Smooth muscle cell (in vitro differentiated cells): ENCODE results near the gene RFTN1. TPM values are rescaled to one million over a fixed set of nuclear protein-coding genes. Genes with fewer than 3 reads are reported as not detected.

Source experiments
- DNase-seq: peaks from one replicate; lab custom pipeline; 2025; ENCODE audit not compliant: unreplicated experiment; lab: John Stamatoyannopoulos, UW
- H2AFZ ChIP-seq: fragments of 200-600 bp; sonication (generic); 2 replicates; pipeline ENCODE4 v1.6.0; 2016; ENCODE audit warnings: antibody characterized with exemption, low read depth, mild to moderate bottlenecking
- H3F3A ChIP-seq: fragments of 200-600 bp; sonication (generic); 2 replicates; pipeline ENCODE4 v1.6.0; 2017; ENCODE audit warnings: antibody characterized with exemption, low read depth
- H3K27ac ChIP-seq: fragments of 200-600 bp; sonication (generic); 2 replicates; pipeline ENCODE4 v1.5.1; 2016; ENCODE audit warnings: low read depth, mild to moderate bottlenecking
- H3K27me3 ChIP-seq: fragments of 200-600 bp; sonication (generic); 2 replicates; pipeline ENCODE4 v1.6.1; 2016; ENCODE audit warnings: low read depth, mild to moderate bottlenecking
- H3K36me3 ChIP-seq: fragments of 200-600 bp; sonication (generic); 2 replicates; pipeline ENCODE4 v1.5.1; 2016; ENCODE audit warnings: low read depth
- H3K4me1 ChIP-seq: fragments of 200-600 bp; sonication (generic); 2 replicates; pipeline ENCODE4 v1.5.1; 2016; ENCODE audit warnings: low read depth
- H3K4me2 ChIP-seq: fragments of 200-600 bp; sonication (generic); 2 replicates; pipeline ENCODE4 v1.6.0; 2016; ENCODE audit warnings: mild to moderate bottlenecking
- H3K4me3 ChIP-seq: fragments of 200-600 bp; sonication (generic); 2 replicates; pipeline ENCODE4 v1.5.1; 2016; ENCODE audit warnings: mild to moderate bottlenecking
- H3K79me2 ChIP-seq: fragments of 200-600 bp; sonication (generic); 2 replicates; pipeline ENCODE4 v1.6.0; 2016; ENCODE audit warnings: low read depth, mild to moderate bottlenecking
- H3K9ac ChIP-seq: fragments of 200-600 bp; sonication (generic); 2 replicates; pipeline ENCODE4 v1.6.0; 2016; ENCODE audit warnings: low read depth
- H3K9me3 ChIP-seq: fragments of 200-600 bp; sonication (generic); replicated peaks from 2 replicates; pipeline ENCODE4 v1.5.1; 2016; ENCODE audit warnings: low read depth
- H4K20me1 ChIP-seq: fragments of 200-600 bp; sonication (generic); 2 replicates; pipeline ENCODE4 v1.6.0; 2016; ENCODE audit warnings: low read depth
- WGBS: methylation state at CpG from one replicate; pipeline ENCODE4 v1.1.7; 2016; ENCODE audit warnings: low lambda C conversion rate; 5-methylcytosine and 5-hydroxymethylcytosine counted together
- polyA plus RNA-seq: library from polyadenylated mRNA; unstranded; fragments of >200 nt; fragmentation: Nextera tagmentation; extraction: Ambion mirVana; gene quantifications from 2 replicates; pipeline ENCODE4 v1.2.1, GENCODE V29; 2016
- total RNA-seq: library from RNA; depleted of rRNA; stranded (reverse); fragments of >200 nt; gene quantifications from 2 replicates; pipeline ENCODE4 v1.2.3, GENCODE V29; 2014
- TF ChIP-seq, protein P1 (sequence below): fragments of 200-600 bp; sonication (generic); IDR thresholded peaks from 2 replicates; pipeline ENCODE4 v1.5.1; 2017; ENCODE audit warnings: borderline replicate concordance, mild to moderate bottlenecking, antibody characterized with exemption; ENCODE audit not compliant: insufficient read depth, poor library complexity, severe bottlenecking

The RFTN1 gene
- total and polyA plus RNA-seq, 2 experiments from 2014 or later: 21.7 to 35.6 TPM

DNA sequence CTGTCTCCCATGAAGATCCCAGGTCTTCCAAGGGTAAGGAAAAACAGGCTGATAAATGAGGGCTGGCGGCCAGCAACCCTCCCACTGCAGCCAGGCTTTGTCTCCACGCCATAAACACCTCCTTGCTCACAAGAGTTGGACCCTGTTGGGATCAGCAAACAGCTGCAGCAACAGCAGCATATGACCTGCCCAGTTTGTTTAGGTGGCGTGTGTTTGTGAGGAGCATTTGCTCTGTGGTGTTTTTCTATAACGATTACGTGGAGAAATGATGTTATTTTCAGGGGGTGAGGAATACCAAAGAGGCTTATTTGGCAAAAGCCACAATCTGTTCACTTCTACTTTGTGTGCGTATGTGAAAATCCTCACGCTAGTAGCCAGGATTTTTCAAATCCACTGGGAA is 58.5 kb downstream of the RFTN1 start:
- H3K9ac ChIP-seq: peak overlapping the region; percentile 44
- no peaks in the 10 kb centered on the region for H3K27me3 ChIP-seq
- H3K4me2 ChIP-seq: peak overlapping the region; percentile 82
- H4K20me1 ChIP-seq: no peaks in the 10 kb centered on the region
- H3K79me2 ChIP-seq: no peaks in the 10 kb centered on the region
- peaks cover 14% of the 10 kb centered on the region for H3F3A ChIP-seq
- WGBS: 36% methylated on average over 7 of the region's 7 CpGs
- H3K27ac ChIP-seq: peak overlapping the region; percentile 81
- H3K36me3 ChIP-seq: no peaks in the 10 kb centered on the region
- H3K4me1 ChIP-seq: peaks cover 21% of the 10 kb centered on the region
- H3K4me3 ChIP-seq: no peak overlapping the region
- no peaks in the 10 kb centered on the region for H3K9me3 ChIP-seq
- no peak overlapping the region for H2AFZ ChIP-seq
- no peak for DNase-seq
- TF ChIP-seq, protein P1, sequence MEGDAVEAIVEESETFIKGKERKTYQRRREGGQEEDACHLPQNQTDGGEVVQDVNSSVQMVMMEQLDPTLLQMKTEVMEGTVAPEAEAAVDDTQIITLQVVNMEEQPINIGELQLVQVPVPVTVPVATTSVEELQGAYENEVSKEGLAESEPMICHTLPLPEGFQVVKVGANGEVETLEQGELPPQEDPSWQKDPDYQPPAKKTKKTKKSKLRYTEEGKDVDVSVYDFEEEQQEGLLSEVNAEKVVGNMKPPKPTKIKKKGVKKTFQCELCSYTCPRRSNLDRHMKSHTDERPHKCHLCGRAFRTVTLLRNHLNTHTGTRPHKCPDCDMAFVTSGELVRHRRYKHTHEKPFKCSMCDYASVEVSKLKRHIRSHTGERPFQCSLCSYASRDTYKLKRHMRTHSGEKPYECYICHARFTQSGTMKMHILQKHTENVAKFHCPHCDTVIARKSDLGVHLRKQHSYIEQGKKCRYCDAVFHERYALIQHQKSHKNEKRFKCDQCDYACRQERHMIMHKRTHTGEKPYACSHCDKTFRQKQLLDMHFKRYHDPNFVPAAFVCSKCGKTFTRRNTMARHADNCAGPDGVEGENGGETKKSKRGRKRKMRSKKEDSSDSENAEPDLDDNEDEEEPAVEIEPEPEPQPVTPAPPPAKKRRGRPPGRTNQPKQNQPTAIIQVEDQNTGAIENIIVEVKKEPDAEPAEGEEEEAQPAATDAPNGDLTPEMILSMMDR: no peak

DNA sequence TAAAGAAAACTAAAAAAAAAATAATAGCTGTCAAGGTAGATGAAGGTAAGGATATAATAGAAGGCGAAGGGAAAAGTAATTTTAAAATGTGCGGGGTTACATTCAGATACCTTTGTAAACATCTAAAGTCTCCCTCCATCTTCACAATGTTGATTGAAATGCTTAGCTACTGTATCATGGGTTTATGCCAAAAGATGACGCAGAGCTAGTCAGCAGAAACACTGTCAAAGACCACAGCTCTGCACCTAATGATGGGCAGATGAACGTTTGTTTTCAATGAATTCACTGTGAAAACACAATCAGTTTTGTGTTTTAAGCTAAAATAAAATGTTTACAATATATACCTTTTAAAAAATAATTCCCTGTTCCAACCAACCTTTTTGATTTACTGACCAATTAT is 61.2 kb downstream of the RFTN1 start:
- Histone ChIP-seq H3F3A (peaks cover 7% of the 10 kb centered on the region), H3K27ac (no peak overlapping the region), H2AFZ (no peak overlapping the region), H4K20me1 (no peaks in the 10 kb centered on the region), H3K27me3 (no peaks in the 10 kb centered on the region), H3K79me2 (no peaks in the 10 kb centered on the region), H3K4me1 (peaks cover 29% of the 10 kb centered on the region), H3K4me2 (no peak overlapping the region), H3K36me3 (no peaks in the 10 kb centered on the region), H3K9me3 (no peaks in the 10 kb centered on the region), H3K9ac (no peak overlapping the region), H3K4me3 (no peak overlapping the region)
- DNase-seq: no peak
- TF ChIP-seq, protein P1: no peak
- WGBS: 95% methylated on average over 4 of the region's 4 CpGs

DNA sequence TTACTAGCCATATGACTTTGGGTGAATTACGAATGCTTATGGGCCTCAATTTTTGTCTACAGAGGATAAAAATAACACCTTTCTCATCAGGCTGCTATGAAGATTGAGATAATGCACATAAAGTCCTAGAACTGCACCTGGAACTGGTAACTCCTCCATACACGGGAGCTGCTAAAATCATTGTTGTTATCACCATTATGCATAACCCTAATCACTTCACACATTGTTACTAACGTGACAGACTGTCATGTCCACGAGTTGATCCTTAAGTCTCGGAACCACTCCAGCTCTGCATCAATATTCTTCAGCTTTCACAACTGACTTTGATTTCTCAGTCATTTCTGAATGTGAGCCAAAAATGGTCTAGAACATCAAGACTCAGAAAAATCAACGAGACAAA is 64.1 kb downstream of the RFTN1 start:
- H2AFZ ChIP-seq: no peak overlapping the region
- no peaks in the 10 kb centered on the region for H3F3A ChIP-seq
- peak overlapping the region; percentile 86 for H3K27ac ChIP-seq
- no peaks in the 10 kb centered on the region for H3K79me2 ChIP-seq
- H4K20me1 ChIP-seq: no peaks in the 10 kb centered on the region
- H3K4me2 ChIP-seq: peak overlapping the region; percentile 26
- H3K4me1 ChIP-seq: peaks cover 8% of the 10 kb centered on the region
- WGBS: 72% methylated on average over 6 of the region's 6 CpGs
- H3K4me3 ChIP-seq: no peak overlapping the region
- no peaks in the 10 kb centered on the region for H3K27me3 ChIP-seq
- TF ChIP-seq, protein P1: no peak
- H3K9me3 ChIP-seq: no peaks in the 10 kb centered on the region
- no peak overlapping the region for H3K9ac ChIP-seq
- no peak for DNase-seq
- no peaks in the 10 kb centered on the region for H3K36me3 ChIP-seq

DNA sequence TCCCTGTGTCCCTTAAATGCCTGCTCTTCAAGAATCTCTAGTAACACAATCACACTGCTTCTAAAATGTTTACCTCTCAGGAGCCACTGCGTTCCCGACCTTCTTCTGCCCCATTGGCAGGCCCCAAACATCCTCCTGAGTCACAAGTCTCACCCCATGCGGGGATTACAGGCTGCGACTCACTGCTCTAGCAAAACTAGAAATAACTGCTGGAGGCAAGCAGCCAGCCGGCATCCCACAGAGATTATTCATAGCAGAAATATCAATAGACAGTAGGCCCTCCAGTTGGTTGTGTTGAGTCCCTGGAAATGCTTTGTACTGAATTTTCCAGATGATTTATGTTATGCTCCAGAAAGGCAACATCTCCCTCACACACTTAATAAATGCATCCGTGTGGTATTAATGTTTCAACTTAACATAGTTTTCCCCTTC is 64.8 kb downstream of the RFTN1 start:
- Histone ChIP-seq H3F3A (no peaks in the 10 kb centered on the region), H3K27me3 (no peaks in the 10 kb centered on the region), H3K9ac (peak overlapping the region; percentile 45), H3K79me2 (no peaks in the 10 kb centered on the region), H3K36me3 (no peaks in the 10 kb centered on the region), H3K27ac (peak overlapping the region; percentile 86), H2AFZ (no peak overlapping the region), H3K4me1 (peaks cover 8% of the 10 kb centered on the region), H4K20me1 (no peaks in the 10 kb centered on the region), H3K4me3 (no peak overlapping the region), H3K4me2 (peak overlapping the region; percentile 26), H3K9me3 (no peaks in the 10 kb centered on the region)
- WGBS: 3% methylated on average over 6 of the region's 6 CpGs
- DNase-seq: no peak
- TF ChIP-seq, protein P1: no peak
